H9 (cell line): ENCODE data around the gene ASB7. TPM values are rescaled to one million over a fixed set of nuclear protein-coding genes. Genes with fewer than 3 reads are reported as not detected.

Experiments
- DNase-seq: peaks from one replicate; pipeline ENCODE4 v3.0.0-alpha.2; 2017
- H2AFZ ChIP-seq: one replicate; pipeline ENCODE4 v1.6.1; 2013; ENCODE audit warnings: mild to moderate bottlenecking, low read length, control low read depth, moderate library complexity
- H2AK5ac ChIP-seq: 2 replicates; pipeline ENCODE4 v1.6.1; 2013; ENCODE audit warnings: low read length, control low read depth, mixed read lengths; ENCODE audit not compliant: insufficient read length
- H2BK120ac ChIP-seq: one replicate; pipeline ENCODE4 v1.6.1; 2013; ENCODE audit warnings: low read depth, mild to moderate bottlenecking, low read length, control low read depth, inconsistent platforms; ENCODE audit not compliant: poor library complexity, severe bottlenecking
- H2BK12ac ChIP-seq: 2 replicates; pipeline ENCODE4 v1.6.1; 2013; ENCODE audit warnings: low read length, control low read depth, mixed read lengths, low read depth; ENCODE audit not compliant: insufficient read length
- H2BK15ac ChIP-seq: 2 replicates; pipeline ENCODE4 v1.6.1; 2013; ENCODE audit warnings: low read depth, low read length, control low read depth
- H2BK20ac ChIP-seq: one replicate; pipeline ENCODE4 v1.6.1; 2013; ENCODE audit warnings: low read depth, mild to moderate bottlenecking, low read length, control low read depth, inconsistent platforms; ENCODE audit not compliant: poor library complexity, severe bottlenecking
- H2BK5ac ChIP-seq: 2 replicates; pipeline ENCODE4 v1.6.1; 2013; ENCODE audit warnings: low read length, control low read depth, mixed read lengths; ENCODE audit not compliant: insufficient read length
- H3K14ac ChIP-seq: 2 replicates; pipeline ENCODE4 v1.6.1; 2013; ENCODE audit warnings: low read length, control low read depth; ENCODE audit not compliant: insufficient read depth
- H3K18ac ChIP-seq: 2 replicates; pipeline ENCODE4 v1.6.1; 2013; ENCODE audit warnings: low read depth, mild to moderate bottlenecking, mixed read lengths, low read length, control low read depth; ENCODE audit not compliant: insufficient read length
- H3K23ac ChIP-seq: 2 replicates; pipeline ENCODE4 v1.6.1; 2013; ENCODE audit warnings: low read length, control low read depth, mixed read lengths, low read depth; ENCODE audit not compliant: insufficient read length
- H3K23me2 ChIP-seq: 2 replicates; pipeline ENCODE4 v1.6.1; 2013; ENCODE audit warnings: low read depth, mild to moderate bottlenecking, mixed read lengths, low read length, control low read depth; ENCODE audit not compliant: insufficient read length, poor library complexity, severe bottlenecking
- H3K27ac ChIP-seq: 2 replicates; pipeline ENCODE4 v1.5.1; 2013; ENCODE audit warnings: low read length, control low read depth, mixed read lengths, low read depth; ENCODE audit not compliant: insufficient read length
- H3K27me3 ChIP-seq: 2 replicates; pipeline ENCODE4 v1.6.1; 2013; ENCODE audit warnings: low read length, control low read depth, inconsistent platforms; ENCODE audit not compliant: insufficient read depth
- H3K4ac ChIP-seq: 2 replicates; pipeline ENCODE4 v1.6.1; 2013; ENCODE audit warnings: low read depth, mild to moderate bottlenecking, control low read depth, inconsistent platforms, low read length, moderate library complexity
- H3K4me1 ChIP-seq: 2 replicates; pipeline ENCODE4 v1.6.1; 2013; ENCODE audit warnings: low read length, control low read depth, inconsistent platforms; ENCODE audit not compliant: insufficient read depth
- H3K4me2 ChIP-seq: 2 replicates; pipeline ENCODE4 v1.6.1; 2013; ENCODE audit warnings: low read length, control low read depth, mixed read lengths; ENCODE audit not compliant: insufficient read length, insufficient read depth
- H3K56ac ChIP-seq: 2 replicates; pipeline ENCODE4 v1.6.1; 2013; ENCODE audit warnings: low read depth, mild to moderate bottlenecking, mixed read lengths, low read length, control low read depth; ENCODE audit not compliant: insufficient read length
- H3K79me1 ChIP-seq: 2 replicates; pipeline ENCODE4 v1.6.1; 2013; ENCODE audit warnings: low read depth, mild to moderate bottlenecking, moderate library complexity, low read length, control low read depth, inconsistent platforms; ENCODE audit not compliant: insufficient read depth, poor library complexity, severe bottlenecking
- H3K79me2 ChIP-seq: 2 replicates; pipeline ENCODE4 v1.6.1; 2013; ENCODE audit warnings: low read length, control low read depth, inconsistent platforms; ENCODE audit not compliant: insufficient read depth
- H3K9ac ChIP-seq: 2 replicates; pipeline ENCODE4 v1.6.1; 2013; ENCODE audit warnings: low read length, control low read depth, mixed read lengths; ENCODE audit not compliant: insufficient read length; ENCODE audit errors: extremely low read depth
- H3K9me3 ChIP-seq: one replicate; pipeline ENCODE4 v1.6.1; 2013; ENCODE audit warnings: low read depth, low read length, inconsistent platforms; ENCODE audit not compliant: control insufficient read depth
- H3T11ph ChIP-seq: one replicate; pipeline ENCODE4 v1.6.1; 2013; ENCODE audit warnings: mild to moderate bottlenecking, low read length, control low read depth, inconsistent platforms
- H4K20me1 ChIP-seq: one replicate; pipeline ENCODE4 v1.6.1; 2013; ENCODE audit not compliant: control insufficient read depth, insufficient read length, insufficient read depth
- H4K5ac ChIP-seq: 2 replicates; pipeline ENCODE4 v1.6.1; 2013; ENCODE audit warnings: low read depth, mild to moderate bottlenecking, mixed read lengths, low read length, control low read depth; ENCODE audit not compliant: insufficient read length
- H4K8ac ChIP-seq: replicated peaks from 2 replicates; pipeline ENCODE4 v1.6.1; 2013; ENCODE audit warnings: low read length, control low read depth, mixed read lengths, low read depth; ENCODE audit not compliant: insufficient read length
- H4K91ac ChIP-seq: 2 replicates; pipeline ENCODE4 v1.6.1; 2013; ENCODE audit warnings: low read depth, mild to moderate bottlenecking, moderate library complexity, mixed read lengths, low read length, control low read depth; ENCODE audit not compliant: insufficient read length
- H3K27ac Mint-ChIP-seq, 3 experiments: 2 replicates in 2 of 3; 3 replicates in 1 of 3; pipeline ENCODE4 v1.8.0; 2020 to 2021; ENCODE audit warnings: mixed read lengths in 3 of 3, mild to moderate bottlenecking in 1 of 3, moderate library complexity in 1 of 3
- H3K27me3 Mint-ChIP-seq: 2 replicates; pipeline ENCODE4 v1.8.0; 2021; ENCODE audit warnings: low read depth, mild to moderate bottlenecking, moderate library complexity, mixed read lengths
- H3K36me3 Mint-ChIP-seq, 3 experiments: 2 replicates in 2 of 3; 3 replicates in 1 of 3; pipeline ENCODE4 v1.8.0; 2020 to 2021; ENCODE audit warnings: low read depth in 3 of 3, mixed read lengths in 3 of 3; ENCODE audit not compliant: insufficient read depth in 1 of 3
- H3K4me1 Mint-ChIP-seq, 2 experiments: 2 replicates each; pipeline ENCODE4 v1.8.0; 2020; ENCODE audit warnings: mixed read lengths in 2 of 2
- H3K4me3 Mint-ChIP-seq, 2 experiments: 2 replicates in 1 of 2; 3 replicates in 1 of 2; pipeline ENCODE4 v1.8.0; 2020 to 2021; ENCODE audit warnings: mild to moderate bottlenecking in 2 of 2, mixed read lengths in 2 of 2, moderate library complexity in 1 of 2
- H3K9me3 Mint-ChIP-seq, 2 experiments: 2 replicates in 1 of 2; 3 replicates in 1 of 2; pipeline ENCODE4 v1.8.0; 2020; ENCODE audit warnings: mild to moderate bottlenecking in 2 of 2, mixed read lengths in 2 of 2, moderate library complexity in 1 of 2
- WGBS: extraction: QIAGEN DNeasy Blood & Tissue Kit; methylation state at CpG from one replicate; pipeline ENCODE4 v1.1.7; 2013; ENCODE audit warnings: missing lambda C conversion rate, low lambda C conversion rate, mixed read lengths; ENCODE audit not compliant: insufficient read length; ENCODE audit errors: extremely low coverage; 5-methylcytosine and 5-hydroxymethylcytosine counted together
- total RNA-seq: library from RNA; stranded (reverse); gene quantifications from 2 replicates; pipeline ENCODE4 v1.2.1, GENCODE V29; 2021
- TF ChIP-seq, protein P1 (sequence below): fragments of 200-600 bp; sonication (generic); conservative IDR thresholded peaks from 3 replicates; pipeline ENCODE4 v1.8.0; 2021; ENCODE audit warnings: antibody characterized with exemption, mild to moderate bottlenecking

ASB7 gene
- total RNA-seq, 1 experiment from 2014 or later = 12.8 TPM

DNA sequence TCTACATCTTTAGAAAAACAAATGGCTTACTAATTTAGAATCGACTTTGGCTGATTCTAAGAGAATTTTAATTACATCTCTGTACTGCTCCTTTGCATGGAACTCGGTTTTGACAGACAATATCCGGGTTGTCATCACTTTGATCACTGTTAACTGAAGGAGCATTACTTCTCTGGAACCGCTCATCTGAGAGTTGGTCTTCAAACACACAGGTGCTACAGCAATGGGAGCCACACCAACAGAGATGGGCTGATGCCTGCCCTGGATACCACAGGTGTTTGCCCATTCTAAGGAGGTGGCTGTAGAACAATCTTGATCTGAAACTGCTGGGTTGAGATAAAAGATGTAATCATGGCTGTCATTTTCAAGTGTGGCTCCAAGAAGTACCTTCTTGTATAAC lies 22.0 kb upstream of the ASB7 start:
- Histone ChIP-seq H3K4me1 (no peaks in the 10 kb centered on the region), H2AK5ac (no peak overlapping the region), H2BK5ac (no peak overlapping the region), H2BK12ac (no peak overlapping the region), H3K23me2 (no peaks in the 10 kb centered on the region), H4K20me1 (no peaks in the 10 kb centered on the region), H3K4me2 (no peak overlapping the region), H3K18ac (no peak overlapping the region), H3K56ac (no peak overlapping the region), H4K91ac (no peak overlapping the region), H4K5ac (no peak overlapping the region), H3K79me2 (no peaks in the 10 kb centered on the region), H2AFZ (no peak overlapping the region), H2BK20ac (no peak overlapping the region), H3T11ph (no peak overlapping the region), H3K9me3 (no peaks in the 10 kb centered on the region), H3K23ac (no peak overlapping the region), H2BK120ac (no peak overlapping the region), H3K4ac (no peak overlapping the region), H3K79me1 (no peaks in the 10 kb centered on the region), H3K14ac (no peak overlapping the region), H2BK15ac (no peak overlapping the region), H3K9ac (no peak overlapping the region), H4K8ac (no peak overlapping the region), H3K27me3 (no peaks in the 10 kb centered on the region), H3K27ac (no peak overlapping the region)
- Mint-ChIP-seq H3K36me3 (peaks cover 14 to 21% (median 21%) of the 10 kb centered on the region in 3 experiments), H3K4me3 (no peak overlapping the region), H3K9me3 (peaks cover 13 to 17% of the 10 kb centered on the region in 2 experiments; a peak in 4 of 5 replicates), H3K27ac (no peak overlapping the region), H3K27me3 (no peaks in the 10 kb centered on the region), H3K4me1 (no peaks in the 10 kb centered on the region)
- no CpG with 5 or more reads among the region's 4 CpGs for WGBS
- TF ChIP-seq, protein P1, sequence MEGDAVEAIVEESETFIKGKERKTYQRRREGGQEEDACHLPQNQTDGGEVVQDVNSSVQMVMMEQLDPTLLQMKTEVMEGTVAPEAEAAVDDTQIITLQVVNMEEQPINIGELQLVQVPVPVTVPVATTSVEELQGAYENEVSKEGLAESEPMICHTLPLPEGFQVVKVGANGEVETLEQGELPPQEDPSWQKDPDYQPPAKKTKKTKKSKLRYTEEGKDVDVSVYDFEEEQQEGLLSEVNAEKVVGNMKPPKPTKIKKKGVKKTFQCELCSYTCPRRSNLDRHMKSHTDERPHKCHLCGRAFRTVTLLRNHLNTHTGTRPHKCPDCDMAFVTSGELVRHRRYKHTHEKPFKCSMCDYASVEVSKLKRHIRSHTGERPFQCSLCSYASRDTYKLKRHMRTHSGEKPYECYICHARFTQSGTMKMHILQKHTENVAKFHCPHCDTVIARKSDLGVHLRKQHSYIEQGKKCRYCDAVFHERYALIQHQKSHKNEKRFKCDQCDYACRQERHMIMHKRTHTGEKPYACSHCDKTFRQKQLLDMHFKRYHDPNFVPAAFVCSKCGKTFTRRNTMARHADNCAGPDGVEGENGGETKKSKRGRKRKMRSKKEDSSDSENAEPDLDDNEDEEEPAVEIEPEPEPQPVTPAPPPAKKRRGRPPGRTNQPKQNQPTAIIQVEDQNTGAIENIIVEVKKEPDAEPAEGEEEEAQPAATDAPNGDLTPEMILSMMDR = no peak
- DNase-seq = no peak
